ENCODE data around the gene PRMT1. TPM values are rescaled to one million over a fixed set of nuclear protein-coding genes. Genes with fewer than 3 reads are reported as not detected.

PRMT1 gene
- total and polyA plus RNA-seq, 3 donors from 2014 or later = 192 to 272 (median 201) TPM

GRCh38 chr19:49684983-49685553 is 8.0 kb downstream of the PRMT1 start:
- Histone ChIP-seq H3K27me3 (no peaks in the 10 kb centered on the region), H3K36me3 (ENCODE audit: low read depth, missing control alignments) (no peaks in the 10 kb centered on the region), H3K9me3 (no peaks in the 10 kb centered on the region), H3K4me1 (peaks cover 32% of the 10 kb centered on the region), H3K4me3 (no peak overlapping the region), H3K27ac (peak overlapping the region; percentile 50)
- TF ChIP-seq CTCF (IDR thresholded peaks at IDR 0.05) = peak in 1 of 3 experiments; percentile 8
- no peak for TF ChIP-seq POLR2A (IDR thresholded peaks at IDR 0.05)
- 64 to 91% methylated on average over 8 to 13 of the region's 13 CpGs for WGBS, 2 donors
- DNase-seq = no peak
- intact Hi-C loops (cut with DNase I; ENCODE audit: low total_unique reads) = no loop called here

GRCh38 chr19:49685845-49686332 is 8.8 kb downstream of the PRMT1 start:
- Histone ChIP-seq H3K9me3 (no peaks in the 10 kb centered on the region), H3K27me3 (no peaks in the 10 kb centered on the region), H3K4me3 (no peak overlapping the region), H3K27ac (peak overlapping the region; percentile 19 to 56), H3K4me1 (peaks cover 28% of the 10 kb centered on the region), H3K36me3 (ENCODE audit: low read depth, missing control alignments) (no peaks in the 10 kb centered on the region)
- TF ChIP-seq CTCF (IDR thresholded peaks at IDR 0.05) (no peak), POLR2A (IDR thresholded peaks at IDR 0.05) (no peak)
- WGBS, 2 donors = 62 to 65% methylated on average over 18 to 23 of the region's 23 CpGs
- no peak for DNase-seq
- intact Hi-C loops (cut with DNase I; ENCODE audit: low total_unique reads) = no loop called here

GRCh38 chr19:49686503-49687088 is 9.5 kb downstream of the PRMT1 start:
- no peak overlapping the region for H3K4me3 ChIP-seq
- no peaks in the 10 kb centered on the region for H3K36me3 ChIP-seq (ENCODE audit: low read depth, missing control alignments)
- H3K9me3 ChIP-seq = no peaks in the 10 kb centered on the region
- intact Hi-C loops (cut with DNase I; ENCODE audit: low total_unique reads) = no loop called here
- H3K27me3 ChIP-seq = no peaks in the 10 kb centered on the region
- no peak for DNase-seq
- H3K4me1 ChIP-seq = peaks cover 29% of the 10 kb centered on the region
- peak overlapping the region; percentile 50 to 56 for H3K27ac ChIP-seq
- WGBS, 2 donors = 70 to 90% methylated on average over 12 to 27 of the region's 27 CpGs
- TF ChIP-seq CTCF (IDR thresholded peaks at IDR 0.05) (no peak), POLR2A (IDR thresholded peaks at IDR 0.05) (no peak)

- intact Hi-C loops (cut with DNase I; ENCODE audit: low total_unique reads) = no loop called here
These were observed 10.1 kb downstream of the PRMT1 start for GRCh38 chr19:49687150-49687549.

More at GRCh38 chr19:49687150-49687549, 10.1 kb downstream of the PRMT1 start:
- Histone ChIP-seq H3K4me3 (no peak overlapping the region), H3K9me3 (no peaks in the 10 kb centered on the region), H3K36me3 (ENCODE audit: low read depth, missing control alignments) (no peaks in the 10 kb centered on the region), H3K27me3 (no peaks in the 10 kb centered on the region), H3K4me1 (peaks cover 31% of the 10 kb centered on the region), H3K27ac (peak overlapping the region; percentile 30 to 50)
- TF ChIP-seq POLR2A (IDR thresholded peaks at IDR 0.05) (no peak), CTCF (IDR thresholded peaks at IDR 0.05) (no peak)
- WGBS, 2 donors = 74 to 78% methylated on average over 12 of the region's 12 CpGs
- no peak for DNase-seq
